Glomerular endothelial cell (primary cell): ENCODE data around the gene SCARF1. TPM values are rescaled to one million over a fixed set of nuclear protein-coding genes. Genes with fewer than 3 reads are reported as not detected.
A peak's percentile ranks its signal among the peaks of the same experiment; 100 is the strongest.

ENCODE experiments used
- DNase-seq: peaks from one replicate; pipeline ENCODE4 v3.0.0-alpha.2; 2011; ENCODE audit warnings: low read depth, low spot score; ENCODE audit errors: extremely low read depth
- total RNA-seq: library from RNA; depleted of rRNA; stranded (reverse); fragments of >200 nt; gene quantifications from 2 replicates; pipeline ENCODE4 v1.2.3, GENCODE V29; 2015

Gene SCARF1
- total RNA-seq, 1 donor from 2014 or later: 202 TPM

DNA sequence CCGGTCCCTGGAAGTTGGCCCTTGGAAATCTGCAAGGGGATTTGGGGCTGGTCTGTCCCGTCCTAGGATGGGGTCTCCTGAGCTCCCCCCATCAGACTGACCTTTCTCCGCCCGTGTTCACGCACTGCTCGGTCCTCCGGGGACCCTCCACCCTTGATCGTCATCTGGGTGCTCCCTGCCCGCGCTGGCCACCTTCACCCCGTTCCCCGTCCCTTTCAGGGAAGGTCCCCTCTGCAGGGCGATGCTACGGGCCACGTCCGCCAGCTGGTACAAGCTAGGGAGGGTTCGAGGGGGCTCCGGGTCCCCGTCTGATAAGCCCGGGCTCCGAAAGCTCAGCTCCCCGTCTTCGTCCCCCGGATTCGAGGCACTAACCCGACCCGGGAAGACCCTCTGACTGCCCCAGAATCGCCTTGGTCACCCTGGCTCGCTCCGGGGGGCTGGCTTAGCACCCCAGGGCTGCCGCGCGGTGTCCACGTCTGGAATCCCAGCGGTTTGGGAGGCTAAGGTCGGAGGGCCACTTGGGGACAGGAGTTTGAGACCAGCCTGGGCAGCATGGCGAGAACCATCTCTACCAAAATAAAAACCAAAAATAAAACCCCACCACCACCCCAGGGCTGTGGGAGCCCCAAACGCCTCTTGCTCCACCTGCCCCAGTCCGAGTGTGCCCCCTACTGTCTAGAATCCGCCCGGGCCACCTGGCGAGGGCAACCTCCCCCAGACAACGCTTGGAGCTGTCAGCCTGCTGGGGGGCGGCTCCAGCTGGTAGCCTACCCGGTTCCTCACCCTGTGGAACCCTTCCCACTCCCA lies 15.8 kb downstream of the SCARF1 start:
- no peak for DNase-seq

GRCh38 chr17:1628856-1629503 lies 16.6 kb downstream of the SCARF1 start:
- no peak for DNase-seq

DNA sequence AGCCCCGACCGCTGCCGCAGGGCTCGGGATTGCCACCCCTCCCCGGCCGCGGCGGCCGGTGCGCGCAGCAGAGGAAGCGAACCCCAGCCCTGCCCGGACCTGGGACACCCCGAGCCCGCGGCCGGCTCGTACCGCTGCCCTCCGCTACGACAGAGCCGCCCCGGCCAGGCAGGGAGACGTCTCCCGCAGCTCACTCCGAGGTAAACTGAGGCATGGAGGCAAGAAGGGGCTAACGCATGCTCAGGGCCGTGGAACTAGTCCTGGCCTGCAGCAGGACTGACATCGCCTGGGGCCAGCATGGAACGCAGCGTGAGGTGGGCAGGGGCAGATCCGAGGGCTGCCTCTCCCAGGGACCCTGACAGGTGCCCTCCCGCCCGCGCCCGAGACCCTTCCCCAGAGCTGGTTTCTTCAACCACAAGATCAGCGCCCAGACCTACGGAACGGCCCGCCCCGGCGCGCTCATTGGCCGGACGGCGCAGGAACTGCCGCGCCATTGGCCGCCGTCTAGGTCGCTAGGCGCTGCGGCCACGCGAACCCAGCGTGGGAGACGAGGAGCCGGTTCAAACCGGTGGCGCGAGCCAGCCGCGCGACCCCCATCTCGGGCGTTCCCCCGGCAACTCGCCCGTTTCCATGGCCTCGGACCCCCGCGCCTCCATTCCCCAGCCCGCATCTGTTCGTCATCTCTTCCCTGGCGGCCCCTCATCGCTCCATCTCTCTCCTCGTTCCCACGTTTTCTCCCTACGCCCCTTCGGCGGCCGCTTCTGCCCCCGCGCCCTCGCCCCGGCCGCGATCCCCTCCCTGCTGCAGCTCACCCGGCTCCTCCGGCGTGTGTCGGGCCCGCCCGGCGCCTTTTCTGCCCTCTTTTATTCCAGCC lies 17.3 kb downstream of the SCARF1 start, which contains the start of gene SLC43A2:
Gene SLC43A2, minus strand, starts transcription at position 853 of the 874 bp plus-strand sequence. CDS start 960 bp downstream, outside the sequence.
- no peak for DNase-seq

GRCh38 chr17:1627182-1627981 lies 18.1 kb downstream of the SCARF1 start:
- DNase-seq: no peak

GRCh38 chr17:1626333-1626732 lies 19.2 kb downstream of the SCARF1 start:
- no peak for DNase-seq

- DNase-seq: no peak
These were observed 20.0 kb downstream of the SCARF1 start for GRCh38 chr17:1625581-1625980.

- DNase-seq: no peak
These were observed 20.5 kb downstream of the SCARF1 start for GRCh38 chr17:1625053-1625452.

- DNase-seq: no peak
These were observed 20.9 kb downstream of the SCARF1 start for GRCh38 chr17:1624650-1625049.

- DNase-seq: no peak
These were observed 22.4 kb downstream of the SCARF1 start for GRCh38 chr17:1623057-1623630.

DNA sequence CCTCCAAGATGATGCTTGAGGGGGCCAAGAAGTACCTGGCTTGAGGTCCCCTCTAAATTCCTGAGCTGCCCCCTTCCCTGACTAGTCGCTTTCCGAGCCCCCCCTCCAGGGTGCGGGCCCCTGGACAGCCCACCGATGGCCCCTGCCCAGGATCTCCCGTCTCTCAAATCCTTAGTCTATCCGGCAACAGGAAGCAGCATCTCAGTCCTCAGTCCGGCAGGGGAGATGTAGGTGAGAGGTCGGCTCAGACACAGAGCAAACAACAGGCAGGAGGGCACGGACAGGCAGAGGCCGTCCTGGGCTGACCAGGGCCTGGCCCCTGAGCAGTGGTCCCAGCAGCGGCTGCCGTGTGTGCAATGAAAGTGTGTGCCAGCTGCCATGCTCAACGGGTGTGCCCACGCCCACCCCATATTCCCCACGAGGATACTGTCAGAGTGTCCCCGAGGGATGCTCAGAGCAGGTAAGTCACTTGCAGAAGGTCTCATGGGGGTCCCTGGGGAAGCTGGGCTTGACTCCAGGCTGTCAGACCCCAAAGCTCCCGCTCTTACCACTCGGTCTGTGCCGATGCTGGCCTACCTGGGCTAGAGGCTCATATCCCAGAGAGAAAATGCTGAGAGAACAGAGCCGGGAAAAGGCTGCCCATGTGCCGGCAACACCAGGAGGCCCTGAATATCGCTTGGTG lies 24.1 kb downstream of the SCARF1 start:
- no peak for DNase-seq

DNA sequence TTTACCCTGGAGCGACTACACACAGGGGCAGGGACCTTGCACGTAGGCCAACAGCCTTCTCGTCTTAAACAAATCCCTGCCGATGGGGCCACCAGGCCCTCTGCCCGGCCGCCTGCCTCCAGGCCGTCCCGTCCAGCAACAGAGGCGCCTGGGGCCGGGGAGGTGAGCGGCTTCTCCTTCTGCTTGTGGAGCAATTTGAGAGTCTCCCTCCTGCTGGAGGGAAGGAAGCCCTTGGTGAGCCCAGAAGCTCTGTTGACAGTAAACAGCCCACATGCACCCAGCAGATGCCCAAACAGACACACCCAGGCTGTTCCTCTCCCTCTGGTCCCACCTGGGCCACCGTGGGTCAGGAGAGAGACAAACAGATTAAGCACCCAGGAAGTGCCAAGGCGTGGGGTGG lies 25.0 kb downstream of the SCARF1 start:
- no peak for DNase-seq

GRCh38 chr17:1617620-1618174 lies 27.8 kb downstream of the SCARF1 start:
- peak; percentile 61 for DNase-seq

DNA sequence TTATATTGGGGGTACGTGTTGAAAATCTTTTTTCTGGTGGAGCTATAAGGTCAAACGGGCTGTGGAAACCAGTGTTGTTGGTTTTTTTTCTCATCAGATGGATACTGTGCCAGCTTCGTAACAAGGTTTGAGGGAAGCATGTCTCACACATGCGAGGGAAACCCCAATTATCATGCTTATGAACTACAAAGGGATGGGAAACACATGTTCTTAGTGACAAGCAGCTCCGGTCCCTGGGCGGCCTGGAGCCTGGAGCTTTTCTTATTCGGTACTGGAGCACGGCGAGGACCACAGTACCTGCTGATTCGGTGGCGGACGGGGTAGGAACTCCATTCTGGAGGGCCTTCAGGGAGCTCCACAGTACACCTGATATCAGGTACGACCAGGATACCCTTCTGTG lies 29.4 kb downstream of the SCARF1 start:
- DNase-seq: no peak

DNA sequence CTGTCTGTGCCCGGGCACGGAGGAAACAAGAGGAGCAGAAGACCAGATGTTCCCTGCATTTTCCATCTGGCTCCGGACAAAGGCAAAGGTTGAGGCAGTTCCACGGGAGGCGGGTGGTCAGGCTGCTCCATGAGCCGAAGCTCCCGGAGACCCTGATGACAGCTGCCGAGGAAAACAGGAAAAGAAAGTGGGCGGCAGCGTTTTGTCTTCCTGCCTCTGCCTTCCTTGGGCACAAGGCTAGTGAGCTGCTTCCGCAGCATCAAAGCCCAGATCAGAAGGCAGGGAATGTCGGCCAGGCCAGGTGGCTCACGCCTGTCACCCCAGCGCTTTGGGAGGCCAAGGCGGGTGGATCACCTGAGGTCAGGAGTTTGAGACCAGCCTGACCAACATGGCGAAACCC lies 33.1 kb downstream of the SCARF1 start:
- no peak for DNase-seq

GRCh38 chr17:1611715-1612114 lies 33.8 kb downstream of the SCARF1 start:
- DNase-seq: no peak

- DNase-seq: no peak
These were observed 36.9 kb downstream of the SCARF1 start for GRCh38 chr17:1608676-1609075.

DNA sequence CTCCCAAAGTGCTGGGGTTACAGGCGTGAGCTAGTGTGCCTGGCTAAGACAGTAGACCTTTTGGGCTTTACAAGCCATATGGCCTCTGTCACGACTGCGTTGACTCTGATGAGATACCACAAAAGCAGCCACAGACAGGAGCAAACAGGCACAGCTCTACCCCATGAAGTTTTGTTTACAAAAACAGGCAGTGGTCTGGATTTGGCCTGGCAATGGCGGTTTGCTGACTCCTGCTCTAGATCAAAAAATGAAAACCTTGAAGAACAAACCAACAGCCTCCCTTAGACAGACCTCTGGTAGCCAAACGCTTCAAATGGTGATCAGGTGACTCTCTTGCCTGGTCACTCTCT lies 37.6 kb downstream of the SCARF1 start:
- DNase-seq: no peak

DNA sequence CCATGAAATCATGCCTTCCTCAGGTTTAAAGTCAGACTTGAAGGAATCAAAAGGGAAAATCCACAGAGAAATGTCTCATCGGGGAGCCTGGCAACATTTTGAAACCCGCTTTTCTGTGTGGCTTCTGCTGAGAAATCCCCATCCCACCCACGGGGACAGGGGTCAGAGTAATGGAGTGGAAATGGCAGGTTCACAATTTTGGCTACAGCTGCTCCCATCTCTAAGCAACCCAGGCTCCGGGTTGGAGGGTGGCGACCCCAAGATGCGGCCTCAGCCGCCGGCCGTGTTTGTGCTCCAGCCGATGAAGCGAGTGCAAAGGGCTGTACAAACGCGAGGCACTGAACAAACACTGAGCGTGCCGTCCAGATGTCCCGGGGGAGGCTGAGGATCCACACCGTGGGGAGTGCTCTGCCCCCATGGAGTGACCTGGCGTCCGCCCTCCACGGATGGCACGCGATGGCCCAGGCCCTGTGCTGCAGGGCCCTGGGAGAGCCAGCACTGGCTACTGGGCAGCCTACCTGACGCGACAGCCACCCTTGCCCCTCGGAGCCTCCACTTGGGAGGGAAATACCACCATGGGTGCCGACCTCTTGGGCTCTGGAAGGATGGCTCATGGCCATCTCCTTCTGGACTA lies 39.1 kb downstream of the SCARF1 start:
- no peak for DNase-seq
